ENCODE measurements around the gene HRH3. TPM values are rescaled to one million over a fixed set of nuclear protein-coding genes. Genes with fewer than 3 reads are reported as not detected.
A peak's percentile ranks its signal among the peaks of the same experiment; 100 is the strongest.

The HRH3 gene
- polyA plus RNA-seq, 6 donors from 2014 or later, result not detected

- Mint-ChIP-seq H3K9me3 (peaks cover 0 to 5% (median 3%) of the 10 kb centered on the region in 7 donors), H3K27ac (no peak overlapping the region), H3K36me3 (no peaks in the 10 kb centered on the region), H3K4me3 (no peak overlapping the region), H3K4me1 (peaks cover 4 to 8% (median 5%) of the 10 kb centered on the region in 3 donors), H3K27me3 (peaks cover 0 to 8% (median 6%) of the 10 kb centered on the region in 3 donors)
- ATAC-seq (ENCODE audit: low read depth in 2 of 2) (no peak), DNase-seq (no peak)
These were observed 12.9 kb upstream of the HRH3 start for GRCh38 chr20:62232770-62233645.

GRCh38 chr20:62232194-62232593 lies 12.1 kb upstream of the HRH3 start:
- Mint-ChIP-seq H3K9me3 (peaks cover 0 to 5% (median 3%) of the 10 kb centered on the region in 7 donors), H3K36me3 (no peaks in the 10 kb centered on the region), H3K27ac (no peak overlapping the region), H3K4me3 (no peak overlapping the region), H3K27me3 (peaks cover 0 to 10% (median 7%) of the 10 kb centered on the region in 3 donors), H3K4me1 (peaks cover 0 to 4% (median 0%) of the 10 kb centered on the region in 3 donors)
- ATAC-seq (ENCODE audit: low read depth in 2 of 2) (no peak), DNase-seq (no peak)

- Mint-ChIP-seq H3K27me3 (peaks cover 0 to 16% (median 15%) of the 10 kb centered on the region in 3 donors), H3K9me3 (peaks cover 0 to 5% (median 3%) of the 10 kb centered on the region in 7 donors), H3K4me1 (peaks cover 0 to 4% (median 0%) of the 10 kb centered on the region in 3 donors), H3K4me3 (no peak overlapping the region), H3K36me3 (no peaks in the 10 kb centered on the region), H3K27ac (no peak overlapping the region)
- no peak for ATAC-seq (ENCODE audit: low read depth in 2 of 2)
- DNase-seq, result no peak
These were observed 11.2 kb upstream of the HRH3 start for GRCh38 chr20:62231292-62231691.

GRCh38 chr20:62230696-62231095 lies 10.6 kb upstream of the HRH3 start:
- Mint-ChIP-seq H3K4me3 (no peak overlapping the region), H3K27ac (no peak overlapping the region), H3K4me1 (no peaks in the 10 kb centered on the region), H3K27me3 (peaks cover 0 to 22% (median 10%) of the 10 kb centered on the region in 3 donors), H3K36me3 (no peaks in the 10 kb centered on the region), H3K9me3 (peaks cover 0 to 5% (median 3%) of the 10 kb centered on the region in 7 donors)
- DNase-seq, result no peak
- ATAC-seq (ENCODE audit: low read depth in 2 of 2), result no peak

GRCh38 chr20:62230276-62230675 lies 10.2 kb upstream of the HRH3 start:
- Mint-ChIP-seq H3K27ac (no peak overlapping the region), H3K4me1 (no peaks in the 10 kb centered on the region), H3K9me3 (peaks cover 0 to 5% (median 3%) of the 10 kb centered on the region in 7 donors), H3K36me3 (no peaks in the 10 kb centered on the region), H3K27me3 (peaks cover 0 to 26% (median 14%) of the 10 kb centered on the region in 3 donors), H3K4me3 (no peak overlapping the region)
- ATAC-seq (ENCODE audit: low read depth in 2 of 2), result peak in 1 of 2 donors; percentile 16
- no peak for DNase-seq

- Mint-ChIP-seq H3K36me3 (no peaks in the 10 kb centered on the region), H3K9me3 (peaks cover 0 to 5% (median 3%) of the 10 kb centered on the region in 7 donors), H3K4me3 (no peak overlapping the region), H3K27me3 (peaks cover under 1 to 32% (median 20%) of the 10 kb centered on the region in 3 donors), H3K4me1 (no peaks in the 10 kb centered on the region), H3K27ac (no peak overlapping the region)
- DNase-seq, result no peak
- ATAC-seq (ENCODE audit: low read depth in 2 of 2), result no peak
These were observed 9.6 kb upstream of the HRH3 start for GRCh38 chr20:62229667-62230066.

GRCh38 chr20:62228982-62229545 lies 9.0 kb upstream of the HRH3 start:
- no peak for DNase-seq
- H3K27me3 Mint-ChIP-seq, result peaks cover 4 to 38% (median 26%) of the 10 kb centered on the region in 3 donors
- no peak overlapping the region for H3K27ac Mint-ChIP-seq
- peaks cover 0 to 5% (median 3%) of the 10 kb centered on the region in 7 donors for H3K9me3 Mint-ChIP-seq
- ATAC-seq (ENCODE audit: low read depth in 2 of 2), result no peak
- no peaks in the 10 kb centered on the region for H3K36me3 Mint-ChIP-seq
- no peak overlapping the region for H3K4me3 Mint-ChIP-seq
- no peaks in the 10 kb centered on the region for H3K4me1 Mint-ChIP-seq

- Mint-ChIP-seq H3K4me1 (no peaks in the 10 kb centered on the region), H3K27ac (peak overlapping the region in 1 of 6 donors; percentile 67), H3K27me3 (peaks cover 4 to 46% (median 31%) of the 10 kb centered on the region in 3 donors), H3K9me3 (peaks cover 0 to 3% (median 0%) of the 10 kb centered on the region in 7 donors), H3K4me3 (no peak overlapping the region), H3K36me3 (no peaks in the 10 kb centered on the region)
- ATAC-seq (ENCODE audit: low read depth in 2 of 2) (no peak), DNase-seq (no peak)
These were observed 8.2 kb upstream of the HRH3 start for GRCh38 chr20:62227977-62228958.

GRCh38 chr20:62227591-62227976 lies 7.5 kb upstream of the HRH3 start:
- DNase-seq (no peak), ATAC-seq (ENCODE audit: low read depth in 2 of 2) (no peak)
- Mint-ChIP-seq H3K9me3 (peaks cover 0 to 3% (median 0%) of the 10 kb centered on the region in 7 donors), H3K4me1 (no peaks in the 10 kb centered on the region), H3K27ac (no peak overlapping the region), H3K4me3 (no peak overlapping the region), H3K36me3 (no peaks in the 10 kb centered on the region), H3K27me3 (peaks cover 8 to 53% (median 38%) of the 10 kb centered on the region in 3 donors)

GRCh38 chr20:62226707-62227590 lies 6.9 kb upstream of the HRH3 start:
- H3K27me3 Mint-ChIP-seq, result peaks cover 8 to 53% (median 40%) of the 10 kb centered on the region in 3 donors
- no peak overlapping the region for H3K27ac Mint-ChIP-seq
- ATAC-seq (ENCODE audit: low read depth in 2 of 2) (no peak), DNase-seq (no peak)
- peaks cover 0 to 3% (median 0%) of the 10 kb centered on the region in 7 donors for H3K9me3 Mint-ChIP-seq
- no peaks in the 10 kb centered on the region for H3K36me3 Mint-ChIP-seq
- H3K4me3 Mint-ChIP-seq, result no peak overlapping the region
- no peaks in the 10 kb centered on the region for H3K4me1 Mint-ChIP-seq

- no peak overlapping the region for H3K27ac Mint-ChIP-seq
- ATAC-seq (ENCODE audit: low read depth in 2 of 2), result no peak
These were observed 6.0 kb upstream of the HRH3 start for GRCh38 chr20:62225820-62226635.

More at GRCh38 chr20:62225820-62226635, 6.0 kb upstream of the HRH3 start:
- H3K27me3 Mint-ChIP-seq, result peaks cover 8 to 63% (median 45%) of the 10 kb centered on the region in 3 donors
- H3K36me3 Mint-ChIP-seq, result no peaks in the 10 kb centered on the region
- H3K4me3 Mint-ChIP-seq, result no peak overlapping the region
- H3K4me1 Mint-ChIP-seq, result peaks cover 0 to 3% (median 2%) of the 10 kb centered on the region in 3 donors
- no peak for DNase-seq
- H3K9me3 Mint-ChIP-seq, result peaks cover 0 to 3% (median 0%) of the 10 kb centered on the region in 7 donors

All from naive B cell (primary cell).